Kidney (tissue), 14 donors: ENCODE data around the gene GPR17. TPM values are rescaled to one million over a fixed set of nuclear protein-coding genes. Genes with fewer than 3 reads are reported as not detected.

Source experiments
- DNase-seq, 5 donors: peaks; one replicate each; pipeline ENCODE4 v3.0.0-alpha.2; 2013 to 2020
- FAIRE-seq: peaks from 2 replicates; lab custom pipeline; 2012; peaks lifted over from hg19 to GRCh38; lab: Jason Lieb, UNC
- H3K27ac ChIP-seq, 2 donors: one replicate each; pipeline ENCODE4 v1.7.0; 2013; ENCODE audit warnings: low read depth in 2 of 2, low read length in 2 of 2, inconsistent platforms in 1 of 2
- H3K27me3 ChIP-seq: one replicate; pipeline ENCODE4 v1.7.1; 2013; ENCODE audit warnings: low read length, inconsistent platforms; ENCODE audit not compliant: control insufficient read depth, insufficient read depth
- H3K36me3 ChIP-seq, 3 donors: one replicate each; pipeline versions ENCODE4 v1.7.0 to v1.7.1; 2013; ENCODE audit warnings: low read length in 3 of 3, control low read depth in 1 of 3, inconsistent platforms in 1 of 3; ENCODE audit not compliant: insufficient read depth in 3 of 3, control insufficient read depth in 2 of 3
- H3K4me1 ChIP-seq, 3 donors: one replicate each; pipeline versions ENCODE4 v1.7.0 to v1.7.1; 2013; ENCODE audit warnings: low read length in 3 of 3, inconsistent platforms in 1 of 3, low read depth in 1 of 3; ENCODE audit not compliant: control insufficient read depth in 2 of 3, insufficient read depth in 2 of 3
- H3K4me3 ChIP-seq, 3 donors: one replicate each; pipeline versions ENCODE4 v1.7.0 to v1.8.1; 2013; ENCODE audit warnings: low read length in 3 of 3, control low read depth in 1 of 3, inconsistent platforms in 1 of 3
- H3K9ac ChIP-seq, 3 donors: one replicate each; pipeline versions ENCODE4 v1.7.0 to v1.7.1; 2013; ENCODE audit warnings: low read length in 3 of 3, control low read depth in 1 of 3, inconsistent platforms in 1 of 3
- H3K9me3 ChIP-seq, 3 donors: one replicate each; pipeline versions ENCODE4 v1.7.0 to v1.7.1; 2013; ENCODE audit warnings: low read length in 3 of 3, control low read depth in 1 of 3, inconsistent platforms in 1 of 3; ENCODE audit not compliant: control insufficient read depth in 2 of 3, insufficient read depth in 1 of 3
- CTCF ChIP-seq: IDR thresholded peaks from 3 replicates; pipeline ENCODE4 v1.5.1; 2012; ENCODE audit warnings: mild to moderate bottlenecking, moderate library complexity, borderline replicate concordance; ENCODE audit not compliant: insufficient read depth; ENCODE audit errors: extremely low read depth
- intact Hi-C: fragments of 100-400 bp; cut with DNase I; formaldehyde crosslinking; loops from one replicate; pipeline ENCODE4 v1.11.1; 2022
- polyA plus RNA-seq: library from polyadenylated mRNA; stranded (reverse); fragments of 350-450 nt; fragmentation: Illumina TruSeq; extraction: RNeasy Lipid Tissue Mini Kit (QIAGEN cat#74804); gene quantifications from one replicate; pipeline ENCODE4 v1.2.3, GENCODE V29; 2014; ENCODE audit warnings: low read depth, low replicate concordance; ENCODE audit not compliant: insufficient read depth
- total RNA-seq: library from RNA; stranded (reverse); fragmentation: NEBNext Ultra II Directional; extraction: Animal tissue kit (Norgen Biotek cat#: 25700); gene quantifications from one replicate; pipeline ENCODE4 v1.2.1, GENCODE V29; 2021
- donor health status: control.
- donor health status: control.
- donor health status: control.
- donor health status: control.
- donor health status: control.
- donor health status: DM: yes; HTN: yes; CAD: no.
- donor health status: Normal renal cell carcinoma (clear cell type).

GPR17 gene
- total and polyA plus RNA-seq, 2 donors from 2014 or later: 0.39 to 0.50 TPM

- Histone ChIP-seq H3K27me3 (peaks cover 5% of the 10 kb centered on the region), H3K4me1 (peaks cover 0 to 16% (median 0%) of the 10 kb centered on the region in 3 donors), H3K9me3 (no peaks in the 10 kb centered on the region), H3K4me3 (no peak overlapping the region), H3K27ac (no peak overlapping the region), H3K9ac (no peak overlapping the region), H3K36me3 (no peaks in the 10 kb centered on the region)
- no peak for TF ChIP-seq CTCF
- intact Hi-C loops: no loop called here
- FAIRE-seq (no peak), DNase-seq (no peak)
Observed at GRCh38 chr2:127678531-127678930, 32.6 kb downstream of the GPR17 start.

- H3K4me3 ChIP-seq: no peak overlapping the region
- H3K4me1 ChIP-seq: peaks cover 0 to 17% (median 0%) of the 10 kb centered on the region in 3 donors
- no peak for TF ChIP-seq CTCF
- no peaks in the 10 kb centered on the region for H3K36me3 ChIP-seq
- FAIRE-seq: no peak
- H3K9me3 ChIP-seq: no peaks in the 10 kb centered on the region
- H3K27me3 ChIP-seq: peaks cover 5% of the 10 kb centered on the region
- intact Hi-C loops: no loop called here
- no peak for DNase-seq
- no peak overlapping the region for H3K27ac ChIP-seq
- H3K9ac ChIP-seq: no peak overlapping the region
Observed at GRCh38 chr2:127678991-127679390, 33.0 kb downstream of the GPR17 start.

GRCh38 chr2:127679680-127680361, 33.9 kb downstream of the GPR17 start:
- H3K9ac ChIP-seq: peak overlapping the region in 1 of 3 donors; percentile 32
- no peak overlapping the region for H3K27ac ChIP-seq
- peaks cover 0 to 14% (median 0%) of the 10 kb centered on the region in 3 donors for H3K4me1 ChIP-seq
- intact Hi-C loops: no loop called here
- TF ChIP-seq CTCF: no peak
- no peak for DNase-seq
- FAIRE-seq: no peak
- H3K4me3 ChIP-seq: no peak overlapping the region
- peaks cover 5% of the 10 kb centered on the region for H3K27me3 ChIP-seq
- no peaks in the 10 kb centered on the region for H3K9me3 ChIP-seq
- no peaks in the 10 kb centered on the region for H3K36me3 ChIP-seq
